DMS114 treated with DMSO at 0.1 percent for 48 hours (cell line): ENCODE data around the gene MAN2A1.
"Not testable (repeated sequence)": the region's sequence is repeated elsewhere in the genome, so short reads cannot be mapped to it uniquely, and the experiment has no call there.

Experiments
- DNase-seq: peaks from one replicate; lab custom pipeline; 2025; ENCODE audit not compliant: unreplicated experiment; lab: John Stamatoyannopoulos, UW

MAN2A1 gene

GRCh38 chr5:109862301-109862700 lies 172.6 kb downstream of the MAN2A1 start:
- no peak for DNase-seq

- no peak for DNase-seq
Observed at GRCh38 chr5:109863752-109864151, 174.0 kb downstream of the MAN2A1 start.

- no peak for DNase-seq
Observed at GRCh38 chr5:109865637-109866036, 175.9 kb downstream of the MAN2A1 start.

- DNase-seq, result no peak
Observed at GRCh38 chr5:109866051-109866450, 176.3 kb downstream of the MAN2A1 start.

GRCh38 chr5:109868737-109869136 lies 179.0 kb downstream of the MAN2A1 start:
- DNase-seq, result no peak

- no peak for DNase-seq
Observed at GRCh38 chr5:109873687-109874086, 184.0 kb downstream of the MAN2A1 start.

GRCh38 chr5:109874108-109874507 lies 184.4 kb downstream of the MAN2A1 start:
- no peak for DNase-seq

- no peak for DNase-seq
Observed at GRCh38 chr5:109876030-109876725, 186.5 kb downstream of the MAN2A1 start.

- DNase-seq, result no peak
Observed at GRCh38 chr5:109876941-109877669, 187.4 kb downstream of the MAN2A1 start.

- DNase-seq, result no peak
Observed at GRCh38 chr5:109877670-109878045, 187.9 kb downstream of the MAN2A1 start.

- no peak for DNase-seq
Observed at GRCh38 chr5:109878887-109879286, 189.2 kb downstream of the MAN2A1 start.

- no peak for DNase-seq
Observed at GRCh38 chr5:109880907-109881685, 191.4 kb downstream of the MAN2A1 start.

GRCh38 chr5:109882546-109882945 lies 192.8 kb downstream of the MAN2A1 start:
- DNase-seq, result no peak

GRCh38 chr5:109884676-109885075 lies 194.9 kb downstream of the MAN2A1 start:
- DNase-seq, result no peak

GRCh38 chr5:109885205-109885604 lies 195.5 kb downstream of the MAN2A1 start:
- no peak for DNase-seq

GRCh38 chr5:109888989-109889388 lies 199.3 kb downstream of the MAN2A1 start:
- DNase-seq, result no peak

- not testable (repeated sequence) for DNase-seq
Observed at GRCh38 chr5:109893271-109893670, 203.5 kb downstream of the MAN2A1 start.

- DNase-seq, result no peak
Observed at GRCh38 chr5:109898269-109899162, 208.8 kb downstream of the MAN2A1 start.

- no peak for DNase-seq
Observed at GRCh38 chr5:109899163-109899535, 209.4 kb downstream of the MAN2A1 start.

GRCh38 chr5:109900461-109900860 lies 210.7 kb downstream of the MAN2A1 start:
- no peak for DNase-seq
